Gastroesophageal sphincter (tissue), 4 donors: ENCODE measurements around the gene MRPS26. TPM values are rescaled to one million over a fixed set of nuclear protein-coding genes. Genes with fewer than 3 reads are reported as not detected.

Experiments
- ATAC-seq: fragments of 150-250 bp; one replicate; pipeline ENCODE4 v1.9.1; 2016; ENCODE audit warnings: mild to moderate bottlenecking, moderate library complexity
- H3K27ac ChIP-seq, 4 donors: fragments of 200-600 bp; sonication (generic) in 3 of 4; 1 replicate in 3 of 4; 2 replicates in 1 of 4; pipeline ENCODE4 v1.5.1; 2016 to 2019
- H3K27me3 ChIP-seq: fragments of 200-600 bp; sonication (generic); one replicate; pipeline ENCODE4 v1.5.1; 2019
- H3K36me3 ChIP-seq, 2 donors: fragments of 200-600 bp; sonication (generic); one replicate each; pipeline ENCODE4 v1.5.1; 2019; ENCODE audit warnings: control low read depth in 1 of 2
- H3K4me1 ChIP-seq, 3 donors: fragments of 200-600 bp; sonication (generic); 1 replicate in 2 of 3; 2 replicates in 1 of 3; pipeline ENCODE4 v1.5.1; 2016 to 2019; ENCODE audit warnings: control low read depth in 2 of 3
- H3K4me3 ChIP-seq, 2 donors: fragments of 200-600 bp; sonication (generic); one replicate each; pipeline ENCODE4 v1.5.1; 2019; ENCODE audit warnings: mild to moderate bottlenecking in 1 of 2, moderate library complexity in 1 of 2
- H3K9me3 ChIP-seq, 3 donors: fragments of 200-600 bp; sonication (generic); one replicate each; pipeline ENCODE4 v1.5.1; 2017 to 2019; ENCODE audit warnings: control low read depth in 2 of 3
- EP300 ChIP-seq: sonication (generic); formaldehyde crosslinking; IDR thresholded peaks from one replicate; pipeline ENCODE4 v1.6.1; 2017; ENCODE audit warnings: antibody characterized with exemption, mild to moderate bottlenecking
- POLR2A ChIP-seq, 2 donors: fragments of 450-650 bp; IDR thresholded peaks; one replicate each; pipeline ENCODE4 v1.6.1; 2017; ENCODE audit warnings: antibody characterized with exemption in 2 of 2, mild to moderate bottlenecking in 2 of 2, moderate library complexity in 1 of 2
- POLR2AphosphoS5 ChIP-seq: sonication (generic); formaldehyde crosslinking; IDR thresholded peaks from one replicate; pipeline ENCODE4 v1.6.1; 2017; ENCODE audit warnings: antibody characterized with exemption
- WGBS, 2 donors: methylation state at CpG; one replicate each; pipeline ENCODE4 v1.1.5; 2018; ENCODE audit warnings: low coverage in 1 of 2; 5-methylcytosine and 5-hydroxymethylcytosine counted together
- total RNA-seq, 4 donors: library from RNA; depleted of rRNA; stranded (reverse); fragments of >200 nt; gene quantifications; one replicate each; pipeline ENCODE4 v1.1.0, GENCODE V29; 2016
- TF ChIP-seq, protein P1 (sequence below), 4 experiments: fragments of 200-600 bp in 2 of 4; fragments of 450-650 bp in 2 of 4; sonication (generic) in 1 of 4; IDR thresholded peaks; one replicate each; pipeline ENCODE4 v1.5.1; 2017 to 2019; ENCODE audit warnings: antibody characterized with exemption in 4 of 4, mild to moderate bottlenecking in 2 of 4, moderate library complexity in 2 of 4

MRPS26 gene
- total RNA-seq, 4 donors from 2014 or later = 67.3 to 80.8 (median 72.7) TPM

DNA sequence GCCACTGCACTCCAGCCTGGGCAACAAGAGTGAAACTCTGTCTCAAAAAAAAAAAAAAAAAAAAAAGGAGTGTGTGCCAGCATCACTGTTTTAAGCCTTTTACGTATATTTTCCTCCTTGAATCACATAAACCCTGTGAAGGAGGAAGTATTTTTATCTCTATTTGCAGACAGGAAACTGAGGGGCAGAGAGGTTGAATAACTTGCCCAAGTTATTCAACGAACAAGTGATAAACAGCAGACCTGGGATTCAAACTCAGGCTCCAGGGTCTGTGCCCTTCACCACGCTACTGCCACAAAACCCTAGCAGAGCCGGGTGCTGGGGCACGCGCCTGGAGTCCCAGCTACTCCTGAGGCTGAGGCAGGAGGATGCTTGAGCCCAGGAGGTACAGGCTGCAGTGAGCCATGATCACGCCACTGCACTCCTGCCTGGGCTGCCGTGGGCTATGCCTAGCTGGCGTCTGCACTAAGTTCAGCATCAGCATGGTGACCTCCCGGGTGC is 48.1 kb downstream of the MRPS26 start:
- whole genome bisulfite sequencing, 2 donors = 56 to 57% methylated on average over 2 to 5 of the region's 10 CpGs
- H3K27ac ChIP-seq = no peak overlapping the region
- no peak overlapping the region for H3K4me3 ChIP-seq
- TF ChIP-seq, protein P1, sequence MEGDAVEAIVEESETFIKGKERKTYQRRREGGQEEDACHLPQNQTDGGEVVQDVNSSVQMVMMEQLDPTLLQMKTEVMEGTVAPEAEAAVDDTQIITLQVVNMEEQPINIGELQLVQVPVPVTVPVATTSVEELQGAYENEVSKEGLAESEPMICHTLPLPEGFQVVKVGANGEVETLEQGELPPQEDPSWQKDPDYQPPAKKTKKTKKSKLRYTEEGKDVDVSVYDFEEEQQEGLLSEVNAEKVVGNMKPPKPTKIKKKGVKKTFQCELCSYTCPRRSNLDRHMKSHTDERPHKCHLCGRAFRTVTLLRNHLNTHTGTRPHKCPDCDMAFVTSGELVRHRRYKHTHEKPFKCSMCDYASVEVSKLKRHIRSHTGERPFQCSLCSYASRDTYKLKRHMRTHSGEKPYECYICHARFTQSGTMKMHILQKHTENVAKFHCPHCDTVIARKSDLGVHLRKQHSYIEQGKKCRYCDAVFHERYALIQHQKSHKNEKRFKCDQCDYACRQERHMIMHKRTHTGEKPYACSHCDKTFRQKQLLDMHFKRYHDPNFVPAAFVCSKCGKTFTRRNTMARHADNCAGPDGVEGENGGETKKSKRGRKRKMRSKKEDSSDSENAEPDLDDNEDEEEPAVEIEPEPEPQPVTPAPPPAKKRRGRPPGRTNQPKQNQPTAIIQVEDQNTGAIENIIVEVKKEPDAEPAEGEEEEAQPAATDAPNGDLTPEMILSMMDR (IDR thresholded peaks at IDR 0.05) = no peak
- TF ChIP-seq POLR2AphosphoS5 = no peak
- no peak for TF ChIP-seq POLR2A (IDR thresholded peaks at IDR 0.05)
- TF ChIP-seq EP300 = no peak
- H3K9me3 ChIP-seq = no peaks in the 10 kb centered on the region
- H3K4me1 ChIP-seq = peaks cover 0 to 8% (median 0%) of the 10 kb centered on the region in 3 donors
- H3K36me3 ChIP-seq = no peaks in the 10 kb centered on the region
- peaks cover 54% of the 10 kb centered on the region for H3K27me3 ChIP-seq
- ATAC-seq = no peak

DNA sequence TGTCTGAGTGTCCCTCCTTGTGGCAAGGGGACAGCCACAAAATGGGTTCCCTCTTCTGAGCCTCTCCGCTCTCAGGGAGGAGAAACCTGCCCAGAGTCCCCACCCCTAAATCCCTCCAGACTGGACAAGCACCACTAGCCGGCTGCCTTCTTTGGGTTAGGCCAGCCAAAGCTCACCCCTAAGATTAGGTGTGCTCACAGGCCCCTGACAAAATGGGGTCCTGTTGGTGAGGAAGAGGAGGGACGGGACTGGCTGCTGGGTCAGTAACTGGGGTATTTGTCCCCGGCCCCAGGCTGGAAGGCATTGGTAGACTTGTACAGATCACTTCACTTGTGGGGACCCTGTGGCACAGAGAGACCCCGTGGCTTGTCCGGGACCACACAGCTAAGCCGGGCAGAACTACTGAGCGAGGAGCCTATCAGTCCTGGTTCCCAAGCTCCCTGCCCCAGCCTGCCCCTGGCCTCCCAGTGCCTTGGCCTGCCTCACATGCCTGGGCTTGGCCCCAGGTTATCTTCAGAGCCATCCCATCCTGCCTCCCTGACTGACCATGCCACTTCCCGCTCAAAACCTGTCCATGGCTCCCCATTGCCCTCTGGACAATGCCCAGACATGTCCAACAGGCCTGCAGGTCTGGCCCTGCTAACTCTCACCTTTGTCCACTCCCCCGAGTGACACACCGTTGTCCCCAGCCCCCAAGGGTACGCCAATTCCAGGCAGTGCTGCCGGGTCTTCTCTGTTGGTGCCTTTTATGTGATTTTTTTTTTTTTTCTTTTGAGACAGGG is 49.2 kb downstream of the MRPS26 start:
- peaks cover 52% of the 10 kb centered on the region for H3K27me3 ChIP-seq

More for the DNA sequence above, 49.2 kb downstream of the MRPS26 start:
- Histone ChIP-seq H3K36me3 (no peaks in the 10 kb centered on the region), H3K4me1 (peaks cover 0 to 8% (median 0%) of the 10 kb centered on the region in 3 donors), H3K9me3 (no peaks in the 10 kb centered on the region), H3K4me3 (no peak overlapping the region), H3K27ac (no peak overlapping the region)
- WGBS, 2 donors = 80 to 83% methylated on average over 1 to 8 of the region's 13 CpGs
- ATAC-seq = no peak
- TF ChIP-seq POLR2A (IDR thresholded peaks at IDR 0.05) (no peak), EP300 (no peak), POLR2AphosphoS5 (no peak)
- TF ChIP-seq, protein P1 (IDR thresholded peaks at IDR 0.05) = no peak

Other genes with a start within 250 kb of the MRPS26 start
- 1 to 10 TPM in 3 of 4 donors, not detected in 1; 1.9 to 7.1 (median 2.3) TPM for gene CPXM1, start 245.4 kb upstream of the MRPS26 start, total RNA-seq
- gene C20orf141, start 231.1 kb upstream of the MRPS26 start, total RNA-seq = not detected
- gene TMEM239, start 229.7 kb upstream of the MRPS26 start, total RNA-seq = under 1 TPM in 1 of 4 donors, not detected in 3; 0.15 TPM
- gene PCED1A, start 205.4 kb upstream of the MRPS26 start, total RNA-seq = 10 to 100 TPM; 13.8 to 23.2 (median 16.7) TPM
- gene VPS16, start 205.3 kb upstream of the MRPS26 start, total RNA-seq = 10 to 100 TPM; 22.1 to 44.0 (median 30.7) TPM
- gene PTPRA, start 172.6 kb upstream of the MRPS26 start, total RNA-seq = 10 to 100 TPM; 54.1 to 85.4 (median 67.0) TPM
- gene GNRH2, start 2.4 kb upstream of the MRPS26 start, total RNA-seq = under 1 TPM in 1 of 4 donors, not detected in 3; 0.54 TPM
- not detected for gene OXT, start 25.6 kb downstream of the MRPS26 start, total RNA-seq
- not detected for gene AVP, start 38.7 kb downstream of the MRPS26 start, total RNA-seq
- gene FASTKD5, start 113.8 kb downstream of the MRPS26 start, total RNA-seq = 10 to 100 TPM; 13.5 to 19.0 (median 17.4) TPM
- 10 to 100 TPM in 1 of 4 donors, 1 to 10 TPM in 3; 4.8 to 10.5 (median 8.4) TPM for gene UBOX5, start 113.8 kb downstream of the MRPS26 start, total RNA-seq
- 10 to 100 TPM; 11.3 to 17.0 (median 12.2) TPM for gene LZTS3, start 127.5 kb downstream of the MRPS26 start, total RNA-seq
- 10 to 100 TPM; 62.0 to 82.5 (median 69.8) TPM for gene DDRGK1, start 158.6 kb downstream of the MRPS26 start, total RNA-seq
- 10 to 100 TPM; 23.5 to 26.8 (median 25.2) TPM for gene ITPA, start 163.4 kb downstream of the MRPS26 start, total RNA-seq
- 1 to 10 TPM in 1 of 4 donors, under 1 TPM in 2, not detected in 1; 0.31 to 3.3 (median 0.62) TPM for gene SLC4A11, start 193.1 kb downstream of the MRPS26 start, total RNA-seq